Vagina (tissue), 2 donors: Measurements from ENCODE around the gene BMERB1.

Experiments used
- POLR2A ChIP-seq, 2 donors: fragments of 450-650 bp; IDR thresholded peaks; one replicate each; pipeline ENCODE4 v1.6.1; 2017; ENCODE audit warnings: antibody characterized with exemption in 2 of 2, mild to moderate bottlenecking in 2 of 2, moderate library complexity in 2 of 2
- POLR2AphosphoS5 ChIP-seq, 2 donors: sonication (generic); formaldehyde crosslinking; IDR thresholded peaks; one replicate each; pipeline ENCODE4 v1.9.0; 2017; ENCODE audit warnings: antibody characterized with exemption in 2 of 2, mild to moderate bottlenecking in 2 of 2, low read depth in 1 of 2; ENCODE audit not compliant: insufficient read depth in 1 of 2
- TF ChIP-seq, protein P1 (sequence below), 3 experiments: fragments of 450-650 bp in 2 of 3; fragments of 200-600 bp in 1 of 3; sonication (generic) in 1 of 3; IDR thresholded peaks; one replicate each; pipeline ENCODE4 v1.5.1; 2017 to 2019; ENCODE audit warnings: antibody characterized with exemption in 3 of 3, mild to moderate bottlenecking in 2 of 3, moderate library complexity in 2 of 3

DNA sequence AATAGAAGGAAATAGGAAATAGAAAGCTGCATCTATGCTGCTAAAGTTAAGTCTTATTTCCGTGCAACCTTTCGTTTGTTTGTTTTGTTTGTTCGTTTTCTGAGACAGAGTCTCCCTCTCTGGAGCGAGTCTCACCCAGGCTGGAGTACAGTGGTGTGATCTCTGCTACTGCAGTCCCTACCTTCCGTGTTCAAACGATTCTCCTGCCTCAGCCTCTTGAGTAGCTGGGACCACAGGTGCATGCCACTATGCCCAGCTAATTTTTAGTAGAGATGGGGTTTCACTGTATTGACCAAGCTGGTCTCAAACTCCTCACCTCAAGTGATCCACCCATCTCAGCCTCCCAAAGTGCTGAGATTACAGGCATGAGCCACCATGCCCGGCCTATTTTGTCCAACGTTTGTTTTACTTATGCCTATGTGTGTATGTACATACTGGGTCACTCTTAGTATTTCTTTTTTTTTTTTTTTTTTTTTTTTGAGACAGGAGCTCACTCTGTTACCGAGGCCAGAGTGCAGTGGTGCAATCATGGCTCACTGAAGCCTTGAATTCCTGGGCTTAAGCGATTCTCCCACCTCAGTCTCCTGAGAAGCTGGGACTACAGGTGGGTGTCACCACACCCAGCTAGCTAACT is 16.8 kb downstream of the BMERB1 start:
- TF ChIP-seq, protein P1, sequence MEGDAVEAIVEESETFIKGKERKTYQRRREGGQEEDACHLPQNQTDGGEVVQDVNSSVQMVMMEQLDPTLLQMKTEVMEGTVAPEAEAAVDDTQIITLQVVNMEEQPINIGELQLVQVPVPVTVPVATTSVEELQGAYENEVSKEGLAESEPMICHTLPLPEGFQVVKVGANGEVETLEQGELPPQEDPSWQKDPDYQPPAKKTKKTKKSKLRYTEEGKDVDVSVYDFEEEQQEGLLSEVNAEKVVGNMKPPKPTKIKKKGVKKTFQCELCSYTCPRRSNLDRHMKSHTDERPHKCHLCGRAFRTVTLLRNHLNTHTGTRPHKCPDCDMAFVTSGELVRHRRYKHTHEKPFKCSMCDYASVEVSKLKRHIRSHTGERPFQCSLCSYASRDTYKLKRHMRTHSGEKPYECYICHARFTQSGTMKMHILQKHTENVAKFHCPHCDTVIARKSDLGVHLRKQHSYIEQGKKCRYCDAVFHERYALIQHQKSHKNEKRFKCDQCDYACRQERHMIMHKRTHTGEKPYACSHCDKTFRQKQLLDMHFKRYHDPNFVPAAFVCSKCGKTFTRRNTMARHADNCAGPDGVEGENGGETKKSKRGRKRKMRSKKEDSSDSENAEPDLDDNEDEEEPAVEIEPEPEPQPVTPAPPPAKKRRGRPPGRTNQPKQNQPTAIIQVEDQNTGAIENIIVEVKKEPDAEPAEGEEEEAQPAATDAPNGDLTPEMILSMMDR (IDR thresholded peaks at IDR 0.05): no peak
- TF ChIP-seq POLR2A (IDR thresholded peaks at IDR 0.05) (no peak), POLR2AphosphoS5 (IDR thresholded peaks at IDR 0.05; ENCODE audit: insufficient read depth in 1 of 2, low read depth in 1 of 2) (no peak)
